ENCODE results near the gene FILIP1L. TPM values are rescaled to one million over a fixed set of nuclear protein-coding genes. Genes with fewer than 3 reads are reported as not detected.

FILIP1L gene
- total and polyA plus RNA-seq, 2 of the 4 experiments (the other 2 are of a cell fraction): 11.5 to 19.9 TPM

DNA sequence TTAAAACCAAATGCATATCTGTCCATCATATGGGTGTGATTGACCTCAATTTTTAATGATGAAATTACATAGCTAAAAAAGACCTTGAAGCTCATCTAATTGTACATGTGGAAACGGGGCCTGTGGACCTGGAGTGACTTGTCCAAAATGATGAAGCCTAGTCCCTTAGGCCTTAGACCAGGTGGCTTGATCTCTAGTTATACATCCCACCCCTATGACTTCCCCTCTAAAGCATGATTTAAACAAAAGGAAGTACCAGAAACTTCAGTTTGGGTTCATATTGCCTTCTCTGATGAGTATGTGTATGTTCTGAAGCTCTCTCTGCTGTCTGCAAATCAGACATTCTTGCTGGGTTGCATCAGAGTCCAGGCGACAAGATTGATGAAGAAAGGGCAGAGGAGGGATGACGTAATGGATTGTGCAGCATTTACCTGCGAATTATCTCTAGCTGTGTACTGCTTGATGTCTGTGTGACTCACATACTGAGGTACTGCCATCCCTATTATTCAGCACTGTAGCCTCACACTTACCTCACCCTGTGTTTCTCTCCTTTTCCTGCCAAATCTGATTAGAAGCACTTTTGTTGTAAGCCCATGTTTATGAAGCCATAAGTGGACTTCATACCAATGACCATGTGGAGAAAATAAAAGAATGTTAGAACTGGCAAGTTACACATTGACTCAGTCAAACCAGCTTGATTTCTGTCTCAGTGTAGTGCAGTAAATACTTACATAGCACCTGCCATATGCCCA lies 111.5 kb downstream of the FILIP1L start:
- H2BK5ac ChIP-seq (ENCODE audit: low read depth, low read length, poor library complexity, severe bottlenecking): peak overlapping the region; percentile 77
- H2BK120ac ChIP-seq (ENCODE audit: low read depth, low read length): peak overlapping the region; percentile 69
- no peak overlapping the region for H3K56ac ChIP-seq (ENCODE audit: extremely low read depth, insufficient read depth, low read length)
- peak overlapping the region; percentile 70; the same call in 1 of the 2 replicates for H2AK5ac ChIP-seq (ENCODE audit: low read depth, low read length)
- peaks cover 13% of the 10 kb centered on the region; the same call in 1 of the 2 replicates for H3K9me1 ChIP-seq (ENCODE audit: insufficient read depth, low read length)
- H4K8ac ChIP-seq (ENCODE audit: low read depth in 2 of 2, low read length in 2 of 2): peak overlapping the region in 1 of 2 experiments; percentile 72; a peak in 1 of 4 replicates
- peak overlapping the region; percentile 45; the same call in 1 of the 2 replicates for H4K5ac ChIP-seq (ENCODE audit: low read depth, low read length)
- H3K9ac ChIP-seq (ENCODE audit: low read depth, low read length): no peak overlapping the region
- no peaks in the 10 kb centered on the region for H3K9me3 ChIP-seq (ENCODE audit: control insufficient read depth, insufficient read depth, low read length)
- no peaks in the 10 kb centered on the region for H3K36me3 ChIP-seq (ENCODE audit: control insufficient read depth, insufficient read depth, low read length)
- H4K20me1 ChIP-seq (ENCODE audit: insufficient read depth, low read length): no peaks in the 10 kb centered on the region
- dilution Hi-C loops (cut with HindIII; ENCODE audit: low sequenced_read_pairs, unreplicated experiment) (no loop called here), intact Hi-C loops (cut with micrococcal nuclease) (no loop called here), in situ Hi-C loops (cut with MboI; ENCODE audit: low sequenced_read_pairs) (no loop called here)
- H3K4me1 ChIP-seq (ENCODE audit: control insufficient read depth, insufficient read depth, low read length): peaks cover 11% of the 10 kb centered on the region
- peak overlapping the region; percentile 23; the same call in 1 of the 2 replicates for H3K14ac ChIP-seq (replicated peaks; ENCODE audit: low read depth, low read length)
- DNase-seq (peak; percentile 97), ATAC-seq (ENCODE audit: low read depth) (peak; percentile 76)
- H3K79me1 ChIP-seq (ENCODE audit: low read depth in 1 of 2, low read length in 2 of 2): peaks cover 7 to 10% of the 10 kb centered on the region in 2 experiments; a peak in 3 of 4 replicates
- ChIA-PET CTCF (no interaction called here), POLR2A (ENCODE audit: unreplicated experiment) (no interaction called here)
- peak overlapping the region; percentile 10; the same call in 1 of the 2 replicates for H3K23ac ChIP-seq (ENCODE audit: low read depth, low read length)
- no peaks in the 10 kb centered on the region for H3K27me3 ChIP-seq (ENCODE audit: control insufficient read depth, insufficient read depth, low read length)
- BruUV-seq (replicated peaks): no TSS peak
- no peak overlapping the region for H2AFZ ChIP-seq (replicated peaks; ENCODE audit: low read length, poor library complexity)
- H3K27ac ChIP-seq (ENCODE audit: insufficient read depth, low read length): peak overlapping the region; percentile 39; the same call in 1 of the 2 replicates
- H3K4me3 ChIP-seq (ENCODE audit: insufficient read depth, low read depth, low read length): no peak overlapping the region
- WGBS, 2 experiments (ENCODE audit: extremely low coverage in 2 of 2, insufficient read length in 1 of 2): no CpG with 5 or more reads among the region's 4 CpGs
- peak overlapping the region; percentile 38; the same call in 1 of the 2 replicates for H3K4me2 ChIP-seq (ENCODE audit: low read depth, low read length)
- peak overlapping the region; percentile 72 for H3K18ac ChIP-seq (ENCODE audit: low read depth, low read length)
- H2AK9ac ChIP-seq (replicated peaks; ENCODE audit: low read depth, low read length, poor library complexity): no peak overlapping the region
- H2BK20ac ChIP-seq (ENCODE audit: low read depth, low read length): peak overlapping the region; percentile 62
- H3K4ac ChIP-seq (ENCODE audit: low read depth, low read length): peak overlapping the region; percentile 64
- H4K91ac ChIP-seq (ENCODE audit: insufficient read depth, low read depth, low read length): peak overlapping the region; percentile 34; the same call in 1 of the 2 replicates
- H2BK15ac ChIP-seq (ENCODE audit: low read depth, low read length): no peak overlapping the region
- no peak for TF ChIP-seq ELK1 (IDR thresholded peaks at IDR 0.05; ENCODE audit: borderline replicate concordance, low read depth, low read length)
- no peak; the same call in 1 of the 2 replicates for TF ChIP-seq MXI1 (IDR thresholded peaks at IDR 0.05; ENCODE audit: borderline replicate concordance, low read depth, low read length)
- TF ChIP-seq, protein P1, sequence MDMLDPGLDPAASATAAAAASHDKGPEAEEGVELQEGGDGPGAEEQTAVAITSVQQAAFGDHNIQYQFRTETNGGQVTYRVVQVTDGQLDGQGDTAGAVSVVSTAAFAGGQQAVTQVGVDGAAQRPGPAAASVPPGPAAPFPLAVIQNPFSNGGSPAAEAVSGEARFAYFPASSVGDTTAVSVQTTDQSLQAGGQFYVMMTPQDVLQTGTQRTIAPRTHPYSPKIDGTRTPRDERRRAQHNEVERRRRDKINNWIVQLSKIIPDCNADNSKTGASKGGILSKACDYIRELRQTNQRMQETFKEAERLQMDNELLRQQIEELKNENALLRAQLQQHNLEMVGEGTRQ (IDR thresholded peaks at IDR 0.05; ENCODE audit: low read depth, low read length): no peak
- no peak for TF ChIP-seq RFX5 (IDR thresholded peaks at IDR 0.05; ENCODE audit: low read depth, low read length)
- TF ChIP-seq SMC3 (IDR thresholded peaks at IDR 0.05; ENCODE audit: low read depth, low read length): no peak
- no peak for TF ChIP-seq MAZ (IDR thresholded peaks at IDR 0.05; ENCODE audit: borderline replicate concordance, low read depth, low read length)
- TF ChIP-seq CEBPB (IDR thresholded peaks at IDR 0.05; ENCODE audit: low read depth, low read length): peak; percentile 97
- TF ChIP-seq MAFK (IDR thresholded peaks at IDR 0.05; ENCODE audit: low read depth, low read length): peak; percentile 37; the same call in 1 of the 2 replicates
- no peak; the same call in 1 of the 2 replicates for TF ChIP-seq RAD21 (IDR thresholded peaks at IDR 0.05; ENCODE audit: low read length)
- TF ChIP-seq NFE2L2 (IDR thresholded peaks at IDR 0.05; ENCODE audit: low read depth, low read length): no peak
- TF ChIP-seq RCOR1 (IDR thresholded peaks at IDR 0.05; ENCODE audit: insufficient replicate concordance, low read length): peak; percentile 66
- TF ChIP-seq CHD1 (IDR thresholded peaks at IDR 0.05; ENCODE audit: low read depth, low read length): no peak
- TF ChIP-seq FOS (IDR thresholded peaks at IDR 0.05; ENCODE audit: low read depth, low read length): peak; percentile 78
- peak; percentile 65 for TF ChIP-seq BHLHE40 (IDR thresholded peaks at IDR 0.05; ENCODE audit: low read depth, low read length)
- no peak for TF ChIP-seq POLR2A (IDR thresholded peaks at IDR 0.05; ENCODE audit: low read depth, low read length)

Measured in IMR-90 (cell line).